ENCODE measurements around the gene LY6G6C. TPM values are rescaled to one million over a fixed set of nuclear protein-coding genes. Genes with fewer than 3 reads are reported as not detected.

The LY6G6C gene
- total RNA-seq, 1 experiment from 2014 or later: not detected

DNA sequence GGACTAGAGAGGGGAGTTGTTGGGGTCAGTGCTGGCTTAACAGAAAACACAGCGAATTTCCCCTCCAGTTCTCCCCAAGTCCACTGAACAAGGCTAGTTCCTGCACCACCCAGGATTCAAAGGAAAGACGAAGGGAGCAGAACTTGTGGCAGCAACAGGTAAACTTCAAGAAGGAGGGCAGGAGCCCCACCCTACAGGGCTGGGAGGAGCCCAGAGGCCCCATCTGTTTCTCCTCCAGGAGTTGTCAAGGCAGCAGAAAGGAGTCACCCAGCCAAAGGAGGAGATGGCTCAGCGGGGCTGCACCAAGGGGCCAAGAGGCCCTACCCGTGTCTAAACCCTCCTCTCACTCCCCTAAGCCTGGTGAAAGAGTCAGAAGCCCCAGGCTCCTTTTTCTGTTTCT is 42.7 kb upstream of the LY6G6C start:
- H3K27me3 ChIP-seq (ENCODE audit: low read length): no peaks in the 10 kb centered on the region
- no peaks in the 10 kb centered on the region for H3K9me2 ChIP-seq (replicated peaks; ENCODE audit: insufficient read depth, low read length)
- no peak overlapping the region for H3K4me3 ChIP-seq (ENCODE audit: low read length)
- H3K9me3 ChIP-seq (ENCODE audit: low read length): no peaks in the 10 kb centered on the region
- no peak overlapping the region for H3K27ac ChIP-seq (ENCODE audit: low read length)
- no peak overlapping the region for H2AFZ ChIP-seq (ENCODE audit: low read length)
- no peaks in the 10 kb centered on the region for H4K20me1 ChIP-seq (ENCODE audit: insufficient read depth, low read depth, low read length)
- H3K4me2 ChIP-seq (ENCODE audit: low read depth, low read length, poor library complexity, severe bottlenecking): no peak overlapping the region
- no peaks in the 10 kb centered on the region for H3K79me2 ChIP-seq (ENCODE audit: low read length)
- H3K36me3 ChIP-seq (ENCODE audit: insufficient read depth, low read length): 0 out of 2 replicates have a peak, but pooled peaks cover 7% of the 10 kb centered on the region
- no peak overlapping the region for H3K9ac ChIP-seq (ENCODE audit: low read length)
- H3K4me1 ChIP-seq (ENCODE audit: low read length): no peaks in the 10 kb centered on the region
- no peak for DNase-seq

DNA sequence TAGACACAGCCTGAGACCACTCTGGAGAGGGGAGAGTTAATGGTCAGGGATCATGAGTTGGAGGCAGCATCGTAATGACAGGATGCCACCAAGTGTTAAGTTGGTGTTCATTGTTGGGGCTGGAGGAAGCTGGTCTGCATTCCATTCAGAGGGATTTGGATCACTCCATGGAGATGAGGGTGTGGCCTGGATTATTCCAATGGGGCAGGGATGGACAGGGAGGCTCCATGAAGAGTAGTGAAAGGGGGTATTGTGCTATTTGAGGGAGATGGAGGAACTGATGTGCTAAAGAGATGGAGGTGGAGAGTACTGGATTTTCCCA is 42.0 kb upstream of the LY6G6C start:
- no peak overlapping the region for H3K27ac ChIP-seq (ENCODE audit: low read length)
- H3K4me3 ChIP-seq (ENCODE audit: low read length): no peak overlapping the region

GRCh38 chr6:31762878-31763618 is 41.5 kb upstream of the LY6G6C start:
- no peaks in the 10 kb centered on the region for H3K9me3 ChIP-seq (ENCODE audit: low read length)
- no peak overlapping the region for H3K27ac ChIP-seq (ENCODE audit: low read length)
- no peaks in the 10 kb centered on the region for H3K79me2 ChIP-seq (ENCODE audit: low read length)
- 0 out of 2 replicates have a peak, but pooled peaks cover 7% of the 10 kb centered on the region for H3K36me3 ChIP-seq (ENCODE audit: insufficient read depth, low read length)
- H3K4me1 ChIP-seq (ENCODE audit: low read length): no peaks in the 10 kb centered on the region
- no peaks in the 10 kb centered on the region for H4K20me1 ChIP-seq (ENCODE audit: insufficient read depth, low read depth, low read length)
- no peaks in the 10 kb centered on the region for H3K27me3 ChIP-seq (ENCODE audit: low read length)
- H3K4me2 ChIP-seq (ENCODE audit: low read depth, low read length, poor library complexity, severe bottlenecking): no peak overlapping the region
- no peak overlapping the region for H3K9ac ChIP-seq (ENCODE audit: low read length)
- no peak overlapping the region for H2AFZ ChIP-seq (ENCODE audit: low read length)
- H3K9me2 ChIP-seq (replicated peaks; ENCODE audit: insufficient read depth, low read length): no peaks in the 10 kb centered on the region
- H3K4me3 ChIP-seq (ENCODE audit: low read length): no peak overlapping the region
- DNase-seq: no peak

More for the DNA sequence above, 42.0 kb upstream of the LY6G6C start:
- Histone ChIP-seq H2AFZ (ENCODE audit: low read length) (no peak overlapping the region), H3K9ac (ENCODE audit: low read length) (no peak overlapping the region), H3K27me3 (ENCODE audit: low read length) (no peaks in the 10 kb centered on the region), H3K4me1 (ENCODE audit: low read length) (no peaks in the 10 kb centered on the region), H3K9me2 (replicated peaks; ENCODE audit: insufficient read depth, low read length) (no peaks in the 10 kb centered on the region), H4K20me1 (ENCODE audit: insufficient read depth, low read depth, low read length) (no peaks in the 10 kb centered on the region), H3K36me3 (ENCODE audit: insufficient read depth, low read length) (0 out of 2 replicates have a peak, but pooled peaks cover 7% of the 10 kb centered on the region), H3K79me2 (ENCODE audit: low read length) (no peaks in the 10 kb centered on the region), H3K4me2 (ENCODE audit: low read depth, low read length, poor library complexity, severe bottlenecking) (no peak overlapping the region), H3K9me3 (ENCODE audit: low read length) (no peaks in the 10 kb centered on the region)
- no peak for DNase-seq

DNA sequence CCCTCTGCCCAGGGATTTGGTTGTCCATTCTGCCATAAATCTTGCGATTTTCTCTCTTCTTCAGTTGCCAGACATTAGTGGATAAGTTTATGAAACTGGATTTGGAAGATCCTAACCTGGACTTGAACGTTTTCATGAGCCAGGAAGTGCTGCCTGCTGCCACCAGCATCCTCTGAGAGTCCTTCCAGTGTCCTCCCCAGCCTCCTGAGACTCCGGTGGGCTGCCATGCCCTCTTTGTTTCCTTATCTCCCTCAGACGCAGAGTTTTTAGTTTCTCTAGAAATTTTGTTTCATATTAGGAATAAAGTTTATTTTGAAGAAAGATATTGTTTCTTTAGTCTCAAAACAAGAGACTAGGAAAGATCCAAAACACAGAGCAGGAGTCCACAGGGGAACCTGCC is 40.8 kb upstream of the LY6G6C start, which contains the start of gene SAPCD1:
TSS of gene SAPCD1 (plus strand) at position 301 of the 400 bp plus-strand sequence. CDS start 399 bp downstream, outside the sequence.
- Histone ChIP-seq H3K4me3 (ENCODE audit: low read length) (no peak within 1 kb of the TSS), H3K36me3 (ENCODE audit: insufficient read depth, low read length) (0 out of 2 replicates have a peak, but pooled peaks cover 7% of the 10 kb centered on the region), H3K9me3 (ENCODE audit: low read length) (no peaks in the 10 kb centered on the region), H4K20me1 (ENCODE audit: insufficient read depth, low read depth, low read length) (no peaks in the 10 kb centered on the region), H3K27me3 (ENCODE audit: low read length) (no peaks in the 10 kb centered on the region), H3K27ac (ENCODE audit: low read length) (no peak within 1 kb of the TSS), H3K79me2 (ENCODE audit: low read length) (no peaks in the 10 kb centered on the region), H3K9ac (ENCODE audit: low read length) (no peak within 1 kb of the TSS), H3K9me2 (replicated peaks; ENCODE audit: insufficient read depth, low read length) (no peaks in the 10 kb centered on the region), H2AFZ (ENCODE audit: low read length) (no peak within 1 kb of the TSS), H3K4me2 (ENCODE audit: low read depth, low read length, poor library complexity, severe bottlenecking) (no peak within 1 kb of the TSS), H3K4me1 (ENCODE audit: low read length) (no peaks in the 10 kb centered on the region)
- DNase-seq: no peak

DNA sequence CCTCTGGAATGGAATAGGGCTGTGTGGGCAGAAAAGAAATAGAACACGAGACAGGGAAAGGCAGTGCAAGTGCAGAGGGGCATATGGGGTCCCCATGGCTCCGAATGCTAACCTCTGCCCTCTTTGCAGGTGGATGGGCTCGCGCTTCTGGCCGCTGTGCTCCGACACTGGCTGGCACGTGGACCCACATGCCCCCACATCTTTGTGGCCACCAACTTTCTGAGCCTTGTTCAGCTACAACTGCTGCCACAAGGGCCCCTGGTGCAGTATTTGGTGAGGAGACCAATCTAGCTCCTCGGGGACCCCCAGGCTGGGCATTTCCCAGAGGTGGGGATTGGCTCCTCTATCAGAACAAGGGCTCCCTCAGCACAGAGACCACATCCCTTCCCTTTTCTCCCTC is 39.8 kb upstream of the LY6G6C start:
- Histone ChIP-seq H3K4me2 (ENCODE audit: low read depth, low read length, poor library complexity, severe bottlenecking) (no peak overlapping the region), H3K4me3 (ENCODE audit: low read length) (no peak overlapping the region), H3K27me3 (ENCODE audit: low read length) (no peaks in the 10 kb centered on the region), H3K79me2 (ENCODE audit: low read length) (no peaks in the 10 kb centered on the region), H4K20me1 (ENCODE audit: insufficient read depth, low read depth, low read length) (no peaks in the 10 kb centered on the region), H2AFZ (ENCODE audit: low read length) (no peak overlapping the region), H3K36me3 (ENCODE audit: insufficient read depth, low read length) (0 out of 2 replicates have a peak, but pooled peaks cover 7% of the 10 kb centered on the region), H3K9ac (ENCODE audit: low read length) (no peak overlapping the region), H3K9me2 (replicated peaks; ENCODE audit: insufficient read depth, low read length) (no peaks in the 10 kb centered on the region), H3K9me3 (ENCODE audit: low read length) (no peaks in the 10 kb centered on the region), H3K27ac (ENCODE audit: low read length) (no peak overlapping the region), H3K4me1 (ENCODE audit: low read length) (no peaks in the 10 kb centered on the region)
- no peak for DNase-seq

- Histone ChIP-seq H3K9me3 (ENCODE audit: low read length) (no peaks in the 10 kb centered on the region), H3K4me2 (ENCODE audit: low read depth, low read length, poor library complexity, severe bottlenecking) (no peak overlapping the region), H3K9me2 (replicated peaks; ENCODE audit: insufficient read depth, low read length) (no peaks in the 10 kb centered on the region), H3K27ac (ENCODE audit: low read length) (no peak overlapping the region), H3K4me3 (ENCODE audit: low read length) (no peak overlapping the region), H3K79me2 (ENCODE audit: low read length) (no peaks in the 10 kb centered on the region), H3K4me1 (ENCODE audit: low read length) (no peaks in the 10 kb centered on the region), H2AFZ (ENCODE audit: low read length) (no peak overlapping the region), H4K20me1 (ENCODE audit: insufficient read depth, low read depth, low read length) (no peaks in the 10 kb centered on the region), H3K36me3 (ENCODE audit: insufficient read depth, low read length) (0 out of 2 replicates have a peak, but pooled peaks cover 7% of the 10 kb centered on the region), H3K9ac (ENCODE audit: low read length) (no peak overlapping the region), H3K27me3 (ENCODE audit: low read length) (no peaks in the 10 kb centered on the region)
- DNase-seq: no peak
These were observed 39.2 kb upstream of the LY6G6C start for GRCh38 chr6:31760790-31761189.

DNA sequence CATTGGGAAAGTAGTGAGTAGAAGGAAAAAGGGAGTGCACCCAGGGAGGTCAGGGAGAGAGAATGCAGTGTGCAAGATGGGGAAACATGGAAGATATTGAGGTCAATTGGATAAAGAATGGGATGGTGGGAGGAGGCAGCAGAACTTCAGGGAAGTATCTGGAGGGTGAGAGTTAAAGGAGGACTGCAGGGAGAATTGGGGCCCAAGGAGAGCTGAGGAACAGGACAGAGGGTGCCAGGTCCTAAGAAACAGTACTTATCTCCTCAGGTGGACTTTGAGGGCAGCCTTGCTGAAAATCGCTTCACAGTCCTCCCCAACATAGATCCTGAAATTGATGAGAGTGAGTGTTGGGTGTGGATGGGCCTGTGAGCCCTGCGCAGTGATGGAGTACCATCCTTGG is 36.7 kb upstream of the LY6G6C start:
- Histone ChIP-seq H3K4me1 (ENCODE audit: low read length) (no peaks in the 10 kb centered on the region), H3K27ac (ENCODE audit: low read length) (no peak overlapping the region), H3K27me3 (ENCODE audit: low read length) (no peaks in the 10 kb centered on the region), H3K4me3 (ENCODE audit: low read length) (no peak overlapping the region), H2AFZ (ENCODE audit: low read length) (no peak overlapping the region), H4K20me1 (ENCODE audit: insufficient read depth, low read depth, low read length) (no peaks in the 10 kb centered on the region), H3K79me2 (ENCODE audit: low read length) (no peaks in the 10 kb centered on the region), H3K9me3 (ENCODE audit: low read length) (no peaks in the 10 kb centered on the region), H3K36me3 (ENCODE audit: insufficient read depth, low read length) (no peaks in the 10 kb centered on the region), H3K9me2 (replicated peaks; ENCODE audit: insufficient read depth, low read length) (no peaks in the 10 kb centered on the region), H3K9ac (ENCODE audit: low read length) (no peak overlapping the region), H3K4me2 (ENCODE audit: low read depth, low read length, poor library complexity, severe bottlenecking) (no peak overlapping the region)
- DNase-seq: no peak

DNA sequence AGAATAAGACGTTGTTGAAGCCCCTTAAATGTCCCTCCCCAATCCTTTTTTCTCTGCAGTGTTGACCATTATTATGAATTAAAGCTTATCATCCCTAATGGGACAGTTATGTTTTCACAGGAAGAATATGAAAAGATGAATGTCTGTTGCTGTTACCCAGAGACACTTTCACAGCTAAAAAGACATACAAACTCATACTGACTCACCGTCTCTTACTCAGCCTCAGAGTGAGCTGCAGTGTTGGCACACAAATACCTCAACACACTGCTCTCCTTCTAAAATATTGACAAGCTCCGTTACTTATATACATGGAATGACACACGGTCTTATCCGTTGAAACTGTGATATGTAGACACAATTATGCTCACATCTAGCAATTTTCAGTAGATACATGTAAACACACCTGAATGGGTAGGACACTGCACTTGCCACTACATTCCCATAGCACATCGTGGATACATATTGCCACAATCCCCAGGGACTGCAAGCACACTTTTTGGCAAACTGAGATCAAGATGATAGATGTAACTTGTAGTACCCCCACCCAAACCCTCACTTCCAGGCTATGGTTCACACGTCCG is 31.3 kb upstream of the LY6G6C start:
- Histone ChIP-seq H3K9me2 (replicated peaks; ENCODE audit: insufficient read depth, low read length) (no peaks in the 10 kb centered on the region), H3K4me3 (ENCODE audit: low read length) (no peak overlapping the region), H3K27ac (ENCODE audit: low read length) (no peak overlapping the region), H3K4me2 (ENCODE audit: low read depth, low read length, poor library complexity, severe bottlenecking) (no peak overlapping the region), H3K9me3 (ENCODE audit: low read length) (no peaks in the 10 kb centered on the region), H2AFZ (ENCODE audit: low read length) (no peak overlapping the region), H3K27me3 (ENCODE audit: low read length) (no peaks in the 10 kb centered on the region), H3K9ac (ENCODE audit: low read length) (no peak overlapping the region), H3K4me1 (ENCODE audit: low read length) (no peaks in the 10 kb centered on the region), H3K79me2 (ENCODE audit: low read length) (no peaks in the 10 kb centered on the region), H4K20me1 (ENCODE audit: insufficient read depth, low read depth, low read length) (no peaks in the 10 kb centered on the region), H3K36me3 (ENCODE audit: insufficient read depth, low read length) (no peaks in the 10 kb centered on the region)
- no peak for DNase-seq

Measured in Karpas-422 (cell line).